GM12892 (cell line): ENCODE measurements around the gene STAG3.

Experiments used
- POLR2A ChIP-seq: IDR thresholded peaks from 2 replicates; pipeline ENCODE4 v1.6.1; 2011; ENCODE audit warnings: low read depth, low read length, control low read depth
- TAF1 ChIP-seq: IDR thresholded peaks from 2 replicates; pipeline ENCODE4 v1.6.1; 2011; ENCODE audit warnings: low read depth, mild to moderate bottlenecking, control low read depth, low read length, borderline replicate concordance

GRCh38 chr7:100204454-100204853 lies 26.7 kb downstream of the STAG3 start:
- TF ChIP-seq POLR2A (no peak), TAF1 (no peak)
